SK-N-SH (cell line): Measurements from ENCODE around the gene ABCA4.

Source experiments
- CTCF ChIP-seq: fragments of 200-600 bp; sonication (generic); IDR thresholded peaks from 2 replicates; pipeline ENCODE4 v1.6.1; 2017; ENCODE audit warnings: antibody characterized with exemption, mild to moderate bottlenecking, moderate library complexity
- RFX5 ChIP-seq: IDR thresholded peaks from 2 replicates; pipeline ENCODE4 v1.6.1; 2012; ENCODE audit warnings: mild to moderate bottlenecking, improper control_type of control experiment, low read length
- TF ChIP-seq, protein P1 (sequence below): IDR thresholded peaks from 2 replicates; pipeline ENCODE4 v1.4.0; 2012; ENCODE audit warnings: low read depth

GRCh38 chr1:94113589-94114226 lies 7.2 kb downstream of the ABCA4 start:
- TF ChIP-seq CTCF, result no peak
- no peak for TF ChIP-seq RFX5
- TF ChIP-seq, protein P1, sequence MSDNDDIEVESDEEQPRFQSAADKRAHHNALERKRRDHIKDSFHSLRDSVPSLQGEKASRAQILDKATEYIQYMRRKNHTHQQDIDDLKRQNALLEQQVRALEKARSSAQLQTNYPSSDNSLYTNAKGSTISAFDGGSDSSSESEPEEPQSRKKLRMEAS, result no peak
